Type B pancreatic cell (in vitro differentiated cells): Measurements from ENCODE around the gene LDAH. TPM values are rescaled to one million over a fixed set of nuclear protein-coding genes. Genes with fewer than 3 reads are reported as not detected.
A peak's percentile ranks its signal among the peaks of the same experiment; 100 is the strongest.

Experiments used
- DNase-seq: peaks from one replicate; pipeline ENCODE4 v3.0.0; 2021; ENCODE audit warnings: mixed read lengths; ENCODE audit not compliant: unreplicated experiment; ENCODE audit errors: extremely low spot score
- H3K27ac Mint-ChIP-seq: 2 replicates; pipeline ENCODE4 v1.8.0; 2021; ENCODE audit warnings: mild to moderate bottlenecking, mixed read lengths
- H3K27me3 Mint-ChIP-seq: 2 replicates; pipeline ENCODE4 v1.8.0; 2021; ENCODE audit warnings: mixed read lengths
- H3K36me3 Mint-ChIP-seq: 2 replicates; pipeline ENCODE4 v1.8.0; 2021; ENCODE audit warnings: mixed read lengths
- H3K4me1 Mint-ChIP-seq: one replicate; pipeline ENCODE4 v1.8.0; 2021; ENCODE audit warnings: mixed read lengths; ENCODE audit not compliant: unreplicated experiment
- H3K4me3 Mint-ChIP-seq: 2 replicates; pipeline ENCODE4 v1.8.0; 2021; ENCODE audit warnings: mild to moderate bottlenecking, mixed read lengths
- H3K9me3 Mint-ChIP-seq: 2 replicates; pipeline ENCODE4 v1.8.0; 2021; ENCODE audit warnings: mixed read lengths
- CTCF ChIP-seq: fragments of 200-600 bp; sonication (generic); conservative IDR thresholded peaks from 2 replicates; pipeline ENCODE4 v1.5.0; 2021; ENCODE audit warnings: antibody characterized with exemption, mild to moderate bottlenecking
- total RNA-seq: library from RNA; stranded (reverse); gene quantifications from 2 replicates; pipeline ENCODE4 v1.2.1, GENCODE V29; 2021; ENCODE audit warnings: low replicate concordance

The LDAH gene
- total RNA-seq, 1 donor from 2014 or later = 30.1 TPM

- no peaks in the 10 kb centered on the region for H3K9me3 Mint-ChIP-seq
- peaks cover 4% of the 10 kb centered on the region for H3K4me1 Mint-ChIP-seq
- H3K27ac Mint-ChIP-seq = no peak overlapping the region
- no peak for DNase-seq
- no peaks in the 10 kb centered on the region for H3K36me3 Mint-ChIP-seq
- H3K4me3 Mint-ChIP-seq = peak overlapping the region; percentile 36
- peaks cover 94% of the 10 kb centered on the region for H3K27me3 Mint-ChIP-seq
- TF ChIP-seq CTCF = no peak
Observed at GRCh38 chr2:20664071-20664390, 158.9 kb downstream of the LDAH start.

- H3K36me3 Mint-ChIP-seq = no peaks in the 10 kb centered on the region
- peaks cover 93% of the 10 kb centered on the region for H3K27me3 Mint-ChIP-seq
- no peaks in the 10 kb centered on the region for H3K9me3 Mint-ChIP-seq
- no peak overlapping the region for H3K27ac Mint-ChIP-seq
- DNase-seq = no peak
- H3K4me3 Mint-ChIP-seq = peak overlapping the region; percentile 36
- peaks cover 4% of the 10 kb centered on the region for H3K4me1 Mint-ChIP-seq
- no peak for TF ChIP-seq CTCF
Observed at GRCh38 chr2:20663196-20664070, 159.5 kb downstream of the LDAH start.

GRCh38 chr2:20662308-20662937, 160.5 kb downstream of the LDAH start:
- Mint-ChIP-seq H3K4me1 (no peaks in the 10 kb centered on the region), H3K9me3 (no peaks in the 10 kb centered on the region), H3K4me3 (no peak overlapping the region), H3K36me3 (no peaks in the 10 kb centered on the region), H3K27ac (no peak overlapping the region), H3K27me3 (peaks cover 89% of the 10 kb centered on the region)
- no peak for TF ChIP-seq CTCF
- no peak for DNase-seq

GRCh38 chr2:20661421-20662307, 161.2 kb downstream of the LDAH start:
- Mint-ChIP-seq H3K4me3 (no peak overlapping the region), H3K4me1 (no peaks in the 10 kb centered on the region), H3K9me3 (no peaks in the 10 kb centered on the region), H3K27ac (peak overlapping the region; percentile 78), H3K27me3 (peaks cover 94% of the 10 kb centered on the region), H3K36me3 (no peaks in the 10 kb centered on the region)
- DNase-seq = no peak
- TF ChIP-seq CTCF = peak; percentile 99

- no peak overlapping the region for H3K4me3 Mint-ChIP-seq
Observed at GRCh38 chr2:20660506-20661420, 162.1 kb downstream of the LDAH start.

More at GRCh38 chr2:20660506-20661420, 162.1 kb downstream of the LDAH start:
- Mint-ChIP-seq H3K36me3 (no peaks in the 10 kb centered on the region), H3K27me3 (peaks cover 92% of the 10 kb centered on the region), H3K9me3 (no peaks in the 10 kb centered on the region), H3K4me1 (no peaks in the 10 kb centered on the region), H3K27ac (peak overlapping the region; percentile 78)
- TF ChIP-seq CTCF = no peak
- DNase-seq = no peak
